DMS114 treated with DMSO at 0.1 percent for 48 hours (cell line): ENCODE results near the gene TWNK.
"Not testable (repeated sequence)": the region's sequence is repeated elsewhere in the genome, so short reads cannot be mapped to it uniquely, and the experiment has no call there.

Source experiments
- DNase-seq: peaks from one replicate; lab custom pipeline; 2025; ENCODE audit not compliant: unreplicated experiment; lab: John Stamatoyannopoulos, UW

TWNK gene

GRCh38 chr10:100972904-100973535 is 14.3 kb upstream of the TWNK start:
- DNase-seq = no peak

GRCh38 chr10:100975397-100975796 is 11.9 kb upstream of the TWNK start:
- not testable (repeated sequence) for DNase-seq

- DNase-seq = no peak
These were observed 10.4 kb upstream of the TWNK start for GRCh38 chr10:100976906-100977305.

- no peak for DNase-seq
These were observed 9.9 kb upstream of the TWNK start for GRCh38 chr10:100977436-100977835.

GRCh38 chr10:100978121-100978900 is 9.0 kb upstream of the TWNK start:
- DNase-seq = no peak

- no peak for DNase-seq
These were observed 8.5 kb upstream of the TWNK start for GRCh38 chr10:100978901-100979195.

- no peak for DNase-seq
These were observed 7.5 kb upstream of the TWNK start for GRCh38 chr10:100979791-100980272.

- DNase-seq = no peak
These were observed 7.0 kb upstream of the TWNK start for GRCh38 chr10:100980311-100980710.

- no peak for DNase-seq
These were observed 6.6 kb upstream of the TWNK start for GRCh38 chr10:100980711-100981110.

GRCh38 chr10:100981178-100981772 is 6.1 kb upstream of the TWNK start:
- DNase-seq = no peak

GRCh38 chr10:100982916-100983830 is 4.2 kb upstream of the TWNK start:
- DNase-seq = no peak

- DNase-seq = no peak
These were observed 3.3 kb upstream of the TWNK start for GRCh38 chr10:100983868-100984671.

- no peak for DNase-seq
These were observed 2.6 kb upstream of the TWNK start for GRCh38 chr10:100984672-100985177.

GRCh38 chr10:100985336-100985735 is 2.0 kb upstream of the TWNK start:
- DNase-seq = no peak

- no peak for DNase-seq
These were observed 756 bp upstream of the TWNK start for GRCh38 chr10:100986623-100986951.

- no peak for DNase-seq
These were observed 324 bp downstream of the TWNK start for GRCh38 chr10:100987685-100988049.

GRCh38 chr10:100988166-100988565 is 823 bp downstream of the TWNK start:
- no peak for DNase-seq

- no peak for DNase-seq
These were observed 1.7 kb downstream of the TWNK start for GRCh38 chr10:100989088-100989487.

- DNase-seq = peak; percentile 60
These were observed 6.8 kb downstream of the TWNK start for GRCh38 chr10:100993986-100994708.

GRCh38 chr10:100995181-100995580 is 7.8 kb downstream of the TWNK start:
- DNase-seq = no peak
